ENCODE results near the gene TMEM54. TPM values are rescaled to one million over a fixed set of nuclear protein-coding genes. Genes with fewer than 3 reads are reported as not detected.

The TMEM54 gene
- total and polyA plus RNA-seq, 9 of the 15 experiments (the other 6 are each of a cell fraction or from before 2014, with no cell fraction given), result 1.00 to 16.2 (median 8.2) TPM

- TF ChIP-seq ZNF398 (CRISPR knock-in tag; IDR thresholded peaks at IDR 0.05) (no peak), ZNF124 (CRISPR knock-in tag; IDR thresholded peaks at IDR 0.05) (no peak), RBM34 (IDR thresholded peaks at IDR 0.05; ENCODE audit: borderline replicate concordance, insufficient read depth, low read length) (no peak), GATAD2A (IDR thresholded peaks at IDR 0.05) (no peak), ZNF57 (CRISPR knock-in tag; IDR thresholded peaks at IDR 0.05) (no peak), RBBP5 (IDR thresholded peaks at IDR 0.05; ENCODE audit: borderline replicate concordance, insufficient read depth, low read length, poor library complexity, severe bottlenecking) (no peak)
Observed at GRCh38 chr1:32891630-32892029, 9.6 kb downstream of the TMEM54 start (continued).

- TF ChIP-seq NR2C1 (IDR thresholded peaks at IDR 0.05) (no peak), NR2C1 (tag; IDR thresholded peaks at IDR 0.05) (no peak), HMBOX1 (IDR thresholded peaks at IDR 0.05) (0 out of 2 replicates have a peak, but pooled peaks have one; percentile 9)
- no peaks in the 10 kb centered on the region for H3K9me1 ChIP-seq (ENCODE audit: control insufficient read depth, insufficient read depth, low read length)
- H3K9me3 ChIP-seq (replicated peaks; ENCODE audit: control insufficient read depth, insufficient read depth, low read depth, low read length), result no peaks in the 10 kb centered on the region
- no TSS peak for BruUV-seq (replicated peaks)
- H3K79me2 ChIP-seq (ENCODE audit: control insufficient read depth, insufficient read depth, low read length), result no peaks in the 10 kb centered on the region
- 0% methylated on average over 1 of the region's 1 CpG for WGBS (ENCODE audit: insufficient coverage, low coverage, missing lambda C conversion rate)
- no peak overlapping the region for H3K27ac ChIP-seq (ENCODE audit: extremely low read depth, low read depth, low read length)
- DNase-seq (ENCODE audit: extremely low read depth in 1 of 4, low spot score in 3 of 4), result no peak
- ChIA-PET POLR2A (interaction anchor here (0.6 kb wide), 1 partner anchor 93 kb away, joined by 3 read pairs; no protein-coding TSS in a partner anchor), CTCF (ENCODE audit: low intra/inter-chr PET ratio) (no interaction called here)
- H3K4me2 ChIP-seq (ENCODE audit: insufficient read depth, low read length), result no peak overlapping the region
- intact Hi-C loops (cut with micrococcal nuclease) (no loop called here), in situ Hi-C loops (cut with MboI) (loop anchor here (25.0 kb wide), 1 partner anchor 721 kb away; no protein-coding TSS in a partner anchor)
- H3K36me3 ChIP-seq (ENCODE audit: control insufficient read depth, insufficient read depth, low read length), result no peaks in the 10 kb centered on the region
- no peak for ATAC-seq
- H3K4me3 ChIP-seq, result no peak overlapping the region
- no peak for FAIRE-seq
- peaks cover 5 to 63% of the 10 kb centered on the region in 2 experiments; a peak in 3 of 5 replicates for H3K27me3 ChIP-seq (ENCODE audit: control insufficient read depth in 2 of 2, insufficient read depth in 2 of 2, low read length in 2 of 2)
- no peak overlapping the region for H2AFZ ChIP-seq (ENCODE audit: low read depth, low read length)
- H3K9ac ChIP-seq (ENCODE audit: insufficient read depth in 1 of 2, low read depth in 2 of 2, low read length in 2 of 2), result no peak overlapping the region
- peaks cover 5 to 25% of the 10 kb centered on the region in 2 experiments; a peak in 4 of 5 replicates for H3K4me1 ChIP-seq (replicated peaks in 1 of 2; ENCODE audit: control insufficient read depth in 2 of 2, insufficient read depth in 2 of 2, low read length in 2 of 2)
- peaks cover 35% of the 10 kb centered on the region; the same call in 1 of the 2 replicates for H4K20me1 ChIP-seq (replicated peaks; ENCODE audit: control insufficient read depth, insufficient read depth, low read length)
Observed at GRCh38 chr1:32891241-32891570, 10.0 kb downstream of the TMEM54 start.

Measured in K562 (cell line).